Neural crest cell (in vitro differentiated cells): ENCODE measurements around the gene SNRNP48. TPM values are rescaled to one million over a fixed set of nuclear protein-coding genes. Genes with fewer than 3 reads are reported as not detected.

Experiments used
- DNase-seq: peaks from one replicate; pipeline ENCODE4 v3.0.0; 2021; ENCODE audit warnings: low read depth, mixed read lengths, low spot score
- H3K27ac Mint-ChIP-seq: one replicate; pipeline ENCODE4 v1.8.0; 2021; ENCODE audit warnings: mild to moderate bottlenecking, mixed read lengths; ENCODE audit not compliant: unreplicated experiment
- H3K27me3 Mint-ChIP-seq: 2 replicates; pipeline ENCODE4 v1.8.0; 2021; ENCODE audit warnings: low read depth, mild to moderate bottlenecking, mixed read lengths
- H3K36me3 Mint-ChIP-seq: 2 replicates; pipeline ENCODE4 v1.8.0; 2021; ENCODE audit warnings: low read depth, mild to moderate bottlenecking, mixed read lengths
- H3K4me1 Mint-ChIP-seq: 2 replicates; pipeline ENCODE4 v1.8.0; 2021; ENCODE audit warnings: mixed read lengths
- H3K4me3 Mint-ChIP-seq: one replicate; pipeline ENCODE4 v1.8.0; 2021; ENCODE audit warnings: mild to moderate bottlenecking, mixed read lengths
- H3K9me3 Mint-ChIP-seq: 2 replicates; pipeline ENCODE4 v1.8.0; 2021; ENCODE audit warnings: mixed read lengths
- total RNA-seq: library from RNA; stranded (reverse); gene quantifications from 2 replicates; pipeline ENCODE4 v1.2.1, GENCODE V29; 2021
- TF ChIP-seq, protein P1 (sequence below): fragments of 200-600 bp; sonication (generic); conservative IDR thresholded peaks from 2 replicates; pipeline ENCODE4 v1.5.0; 2021; ENCODE audit warnings: antibody characterized with exemption, mild to moderate bottlenecking

The SNRNP48 gene
- total RNA-seq, 1 donor from 2014 or later, result 22.5 TPM

DNA sequence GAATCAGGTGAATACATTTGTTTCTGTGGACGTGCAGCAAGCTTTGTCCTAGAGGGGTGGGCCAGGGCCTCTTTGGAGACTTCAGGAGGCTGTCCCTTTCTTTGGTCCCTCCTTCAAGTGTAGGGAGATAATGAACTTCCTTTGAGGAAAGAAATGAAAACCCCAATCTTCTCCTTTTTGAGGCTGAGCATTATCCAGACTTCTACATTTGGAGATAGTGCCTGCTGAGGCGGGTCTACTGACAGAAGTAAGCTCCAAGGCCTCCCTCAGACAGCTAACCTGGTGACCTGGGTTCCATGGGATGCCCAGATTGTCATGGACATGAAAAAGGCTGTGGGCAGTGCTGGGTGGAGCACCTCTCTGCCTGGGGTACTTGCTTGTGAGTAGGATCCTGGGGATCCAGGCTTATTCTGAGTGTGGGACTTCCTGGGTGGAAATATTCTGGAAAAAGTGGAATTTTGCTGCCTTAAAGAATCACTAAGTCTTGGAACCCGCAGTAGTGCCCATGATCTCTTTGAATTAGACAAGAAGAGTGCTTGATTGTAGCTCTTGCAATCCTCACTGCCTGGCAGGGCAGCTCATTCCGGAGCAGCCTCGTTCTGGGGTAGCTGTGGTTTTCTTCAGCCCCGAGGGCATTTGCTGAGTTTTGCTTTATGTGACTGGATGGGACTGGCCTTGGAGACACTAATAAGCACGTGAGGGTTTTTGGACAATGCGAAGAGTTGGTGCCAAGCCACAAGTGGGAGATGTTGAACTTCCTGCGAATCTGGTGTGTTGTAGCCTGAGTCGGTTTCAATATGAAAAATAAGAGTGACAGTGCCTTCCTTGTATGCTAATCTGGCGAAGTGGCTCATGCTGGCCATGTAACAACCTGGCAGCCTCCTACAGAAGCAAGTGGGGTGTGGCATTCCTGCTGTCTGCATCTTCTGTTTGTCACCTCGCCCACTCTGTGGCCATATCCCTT, 28.1 kb downstream of the SNRNP48 start:
- Mint-ChIP-seq H3K36me3 (peaks cover under 1% of the 10 kb centered on the region), H3K27me3 (peaks cover 67% of the 10 kb centered on the region), H3K4me1 (peaks cover 6% of the 10 kb centered on the region), H3K4me3 (no peak overlapping the region), H3K9me3 (no peaks in the 10 kb centered on the region), H3K27ac (no peak overlapping the region)
- TF ChIP-seq, protein P1, sequence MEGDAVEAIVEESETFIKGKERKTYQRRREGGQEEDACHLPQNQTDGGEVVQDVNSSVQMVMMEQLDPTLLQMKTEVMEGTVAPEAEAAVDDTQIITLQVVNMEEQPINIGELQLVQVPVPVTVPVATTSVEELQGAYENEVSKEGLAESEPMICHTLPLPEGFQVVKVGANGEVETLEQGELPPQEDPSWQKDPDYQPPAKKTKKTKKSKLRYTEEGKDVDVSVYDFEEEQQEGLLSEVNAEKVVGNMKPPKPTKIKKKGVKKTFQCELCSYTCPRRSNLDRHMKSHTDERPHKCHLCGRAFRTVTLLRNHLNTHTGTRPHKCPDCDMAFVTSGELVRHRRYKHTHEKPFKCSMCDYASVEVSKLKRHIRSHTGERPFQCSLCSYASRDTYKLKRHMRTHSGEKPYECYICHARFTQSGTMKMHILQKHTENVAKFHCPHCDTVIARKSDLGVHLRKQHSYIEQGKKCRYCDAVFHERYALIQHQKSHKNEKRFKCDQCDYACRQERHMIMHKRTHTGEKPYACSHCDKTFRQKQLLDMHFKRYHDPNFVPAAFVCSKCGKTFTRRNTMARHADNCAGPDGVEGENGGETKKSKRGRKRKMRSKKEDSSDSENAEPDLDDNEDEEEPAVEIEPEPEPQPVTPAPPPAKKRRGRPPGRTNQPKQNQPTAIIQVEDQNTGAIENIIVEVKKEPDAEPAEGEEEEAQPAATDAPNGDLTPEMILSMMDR, result no peak
- DNase-seq, result no peak

DNA sequence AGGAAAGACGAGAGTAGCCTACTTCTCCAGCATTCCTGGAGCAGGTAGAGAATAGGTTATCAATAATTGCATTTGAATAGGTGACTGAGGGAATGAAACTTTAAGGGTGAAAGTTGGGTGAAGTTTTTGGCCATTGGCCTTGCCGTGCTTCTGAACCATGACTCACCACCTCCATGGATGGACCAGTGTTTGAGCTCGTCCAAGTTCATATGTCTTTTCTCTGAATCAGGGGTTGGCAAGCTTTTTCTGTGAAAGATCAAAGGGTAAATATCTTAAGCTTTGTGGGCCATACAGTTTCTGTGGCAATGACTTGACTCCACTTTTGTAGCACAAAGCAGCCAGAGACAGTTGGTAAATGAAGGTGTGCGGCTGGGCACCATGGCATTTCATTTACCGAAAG, 31.8 kb downstream of the SNRNP48 start:
- TF ChIP-seq, protein P1, result no peak
- Mint-ChIP-seq H3K27me3 (peaks cover 89% of the 10 kb centered on the region), H3K9me3 (no peaks in the 10 kb centered on the region)

DNA sequence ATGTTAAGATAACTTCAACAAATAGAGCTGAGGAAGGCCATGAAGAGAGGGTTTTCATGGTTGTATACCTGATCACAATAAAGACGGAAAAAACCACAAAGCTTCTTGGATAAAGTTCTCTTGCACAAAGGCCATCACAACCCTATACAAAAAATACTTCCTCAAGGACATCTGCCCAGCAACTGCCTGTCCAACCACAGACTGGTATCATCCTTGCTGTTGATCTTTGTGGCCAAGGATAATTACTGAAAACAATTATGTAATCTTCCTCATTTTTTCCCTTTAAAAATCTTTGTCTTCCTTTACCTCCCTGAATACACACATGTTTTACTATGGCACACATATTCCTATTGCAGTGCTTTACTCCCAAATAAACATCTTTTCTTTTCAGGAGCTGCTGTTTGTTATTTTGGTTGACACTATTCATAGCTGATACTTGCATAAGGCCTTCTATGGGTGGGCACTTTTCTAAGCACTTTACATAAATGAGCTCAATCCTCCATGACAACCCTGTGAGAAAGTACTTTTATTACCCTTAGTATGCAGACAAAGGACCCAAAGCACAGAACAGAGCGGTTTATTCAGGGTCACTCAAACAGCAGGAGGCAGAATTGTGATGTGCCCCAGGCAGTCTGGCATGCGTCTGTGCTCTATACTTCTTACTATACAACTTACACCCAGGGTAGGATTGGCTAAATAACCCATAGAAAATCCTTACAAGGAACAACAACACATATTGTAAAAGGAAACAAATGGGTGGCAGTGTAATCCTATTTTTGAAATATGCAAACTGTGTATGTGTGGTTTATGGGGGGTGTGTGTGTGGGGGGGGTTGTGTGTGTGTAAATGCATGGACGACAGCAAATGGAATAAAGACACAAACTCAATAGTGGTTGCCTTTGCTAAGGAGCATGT, 35.1 kb downstream of the SNRNP48 start:
- Mint-ChIP-seq H3K36me3 (no peaks in the 10 kb centered on the region), H3K27ac (no peak overlapping the region), H3K4me1 (peaks cover 19% of the 10 kb centered on the region), H3K9me3 (no peaks in the 10 kb centered on the region), H3K4me3 (no peak overlapping the region), H3K27me3 (peaks cover 89% of the 10 kb centered on the region)
- TF ChIP-seq, protein P1, result no peak
- DNase-seq, result peak; percentile 35

More for the DNA sequence above, 31.8 kb downstream of the SNRNP48 start:
- no peak for DNase-seq
- Mint-ChIP-seq H3K27ac (no peak overlapping the region), H3K4me3 (no peak overlapping the region), H3K4me1 (peaks cover 19% of the 10 kb centered on the region), H3K36me3 (no peaks in the 10 kb centered on the region)

DNA sequence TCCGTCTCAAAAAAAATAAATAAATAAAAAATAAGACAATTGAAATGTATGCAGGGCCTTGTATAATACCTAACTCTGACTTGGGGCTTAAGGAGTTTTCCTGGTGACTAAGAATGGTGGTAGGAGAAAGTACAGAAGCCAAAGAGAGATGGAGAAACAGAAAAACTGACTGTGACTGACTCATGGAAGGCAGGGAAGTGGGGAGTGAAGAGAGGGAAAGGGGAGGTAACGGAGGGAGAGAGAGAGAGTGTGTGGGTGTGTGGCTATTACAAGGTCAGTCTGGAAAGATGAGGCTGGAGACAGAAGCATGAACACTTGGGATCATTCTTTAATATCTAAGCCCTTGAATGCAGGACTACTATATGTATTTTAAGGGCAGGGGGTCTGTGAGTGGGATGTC, 38.5 kb downstream of the SNRNP48 start:
- TF ChIP-seq, protein P1, result no peak
- Mint-ChIP-seq H3K36me3 (no peaks in the 10 kb centered on the region), H3K9me3 (no peaks in the 10 kb centered on the region), H3K4me3 (no peak overlapping the region), H3K27me3 (peaks cover 94% of the 10 kb centered on the region), H3K27ac (no peak overlapping the region), H3K4me1 (peaks cover 19% of the 10 kb centered on the region)
- no peak for DNase-seq

DNA sequence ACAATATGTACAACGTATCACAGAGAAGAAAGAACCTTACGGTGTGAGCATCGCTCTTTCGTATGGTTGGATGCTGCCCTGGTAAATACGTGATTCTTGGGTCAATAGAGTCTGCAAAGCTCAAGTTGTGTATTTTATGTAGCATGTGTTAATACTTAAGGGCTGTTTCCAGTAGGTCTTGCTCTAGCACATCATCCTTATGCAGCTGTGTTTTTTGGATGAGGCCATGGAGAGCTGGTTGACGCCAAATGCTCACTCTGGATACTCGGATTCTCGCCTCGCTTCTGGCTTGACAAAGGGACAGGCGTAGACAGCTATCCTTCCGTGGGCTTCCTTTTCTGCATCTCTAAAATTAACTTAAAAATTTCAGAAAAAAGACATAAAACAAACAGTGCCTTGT, 38.9 kb downstream of the SNRNP48 start:
- no peak overlapping the region for H3K27ac Mint-ChIP-seq
- TF ChIP-seq, protein P1, result no peak

More for the DNA sequence above, 38.9 kb downstream of the SNRNP48 start:
- H3K9me3 Mint-ChIP-seq, result no peaks in the 10 kb centered on the region
- no peak for DNase-seq
- no peaks in the 10 kb centered on the region for H3K36me3 Mint-ChIP-seq
- H3K4me3 Mint-ChIP-seq, result no peak overlapping the region
- peaks cover 95% of the 10 kb centered on the region for H3K27me3 Mint-ChIP-seq
- H3K4me1 Mint-ChIP-seq, result peaks cover 19% of the 10 kb centered on the region
